ENCODE data around the gene GPR26. TPM values are rescaled to one million over a fixed set of nuclear protein-coding genes. Genes with fewer than 3 reads are reported as not detected.

Gene GPR26
- total RNA-seq, 2 experiments from 2014 or later: not detected

DNA sequence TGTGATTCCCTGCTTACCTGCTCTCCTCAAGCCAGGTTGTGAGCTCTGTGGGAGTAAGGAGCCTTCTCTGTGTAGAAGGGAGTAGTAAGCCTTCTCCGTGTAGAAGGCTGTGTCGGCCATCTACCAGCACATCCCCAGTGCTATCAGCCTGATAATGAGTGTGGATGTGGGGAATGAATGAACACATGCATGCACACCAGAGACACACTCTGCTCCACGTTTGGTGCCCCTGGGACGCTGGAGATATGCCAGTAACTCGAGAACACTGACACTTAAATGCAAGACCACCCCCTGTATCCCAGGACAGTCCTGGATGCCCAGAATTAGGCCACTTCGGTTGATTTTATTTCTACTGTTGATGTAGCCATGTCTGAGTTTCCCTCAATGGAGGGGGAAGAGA, 21.1 kb upstream of the GPR26 start:
- TF ChIP-seq, protein P1, sequence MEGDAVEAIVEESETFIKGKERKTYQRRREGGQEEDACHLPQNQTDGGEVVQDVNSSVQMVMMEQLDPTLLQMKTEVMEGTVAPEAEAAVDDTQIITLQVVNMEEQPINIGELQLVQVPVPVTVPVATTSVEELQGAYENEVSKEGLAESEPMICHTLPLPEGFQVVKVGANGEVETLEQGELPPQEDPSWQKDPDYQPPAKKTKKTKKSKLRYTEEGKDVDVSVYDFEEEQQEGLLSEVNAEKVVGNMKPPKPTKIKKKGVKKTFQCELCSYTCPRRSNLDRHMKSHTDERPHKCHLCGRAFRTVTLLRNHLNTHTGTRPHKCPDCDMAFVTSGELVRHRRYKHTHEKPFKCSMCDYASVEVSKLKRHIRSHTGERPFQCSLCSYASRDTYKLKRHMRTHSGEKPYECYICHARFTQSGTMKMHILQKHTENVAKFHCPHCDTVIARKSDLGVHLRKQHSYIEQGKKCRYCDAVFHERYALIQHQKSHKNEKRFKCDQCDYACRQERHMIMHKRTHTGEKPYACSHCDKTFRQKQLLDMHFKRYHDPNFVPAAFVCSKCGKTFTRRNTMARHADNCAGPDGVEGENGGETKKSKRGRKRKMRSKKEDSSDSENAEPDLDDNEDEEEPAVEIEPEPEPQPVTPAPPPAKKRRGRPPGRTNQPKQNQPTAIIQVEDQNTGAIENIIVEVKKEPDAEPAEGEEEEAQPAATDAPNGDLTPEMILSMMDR (conservative IDR thresholded peaks at IDR 0.05; ENCODE audit: low read length): no peak
- TF ChIP-seq EZH2phosphoT487 (IDR thresholded peaks at IDR 0.05; ENCODE audit: borderline replicate concordance, low read depth, low read length): no peak
- intact Hi-C loops (cut with micrococcal nuclease; ENCODE audit: unreplicated experiment): no loop called here

DNA sequence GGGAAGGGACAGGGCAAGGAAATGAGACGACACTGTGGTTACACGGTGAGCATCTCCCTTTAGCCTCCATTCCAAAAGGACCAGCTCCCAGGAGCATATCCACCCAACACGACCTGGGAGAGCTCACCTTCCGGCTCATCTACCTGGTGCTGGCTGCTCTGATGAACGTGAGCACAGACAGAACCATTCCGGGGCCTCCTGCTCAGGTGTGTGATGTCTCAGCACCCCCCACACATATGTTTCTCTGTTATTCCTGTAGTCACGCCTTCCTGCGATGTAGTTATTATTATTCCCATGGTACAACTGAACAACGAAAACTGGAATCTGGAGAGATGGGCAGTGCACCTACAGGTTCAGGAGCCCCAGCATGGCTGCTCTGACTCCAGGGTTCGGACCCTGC, 20.5 kb upstream of the GPR26 start:
- intact Hi-C loops (cut with micrococcal nuclease; ENCODE audit: unreplicated experiment): no loop called here
- no peak overlapping the region for H3K27ac ChIP-seq (ENCODE audit: low read depth, low read length, poor library complexity, severe bottlenecking)
- no peak overlapping the region for H2AFZ ChIP-seq (ENCODE audit: low read length)
- H4K20me1 ChIP-seq (ENCODE audit: insufficient read depth, low read length): no peaks in the 10 kb centered on the region
- no peak for TF ChIP-seq EZH2phosphoT487 (IDR thresholded peaks at IDR 0.05; ENCODE audit: borderline replicate concordance, low read depth, low read length)
- TF ChIP-seq, protein P1 (conservative IDR thresholded peaks at IDR 0.05; ENCODE audit: low read length): no peak
- H3K4me3 ChIP-seq (ENCODE audit: low read depth, low read length, poor library complexity, severe bottlenecking): no peak overlapping the region
- ChIA-PET CTCF (ENCODE audit: unreplicated experiment) (no interaction called here), POLR2A (no interaction called here)
- H3K36me3 ChIP-seq (ENCODE audit: insufficient read depth, low read length): no peaks in the 10 kb centered on the region
- no peaks in the 10 kb centered on the region for H3K79me2 ChIP-seq (ENCODE audit: insufficient read depth, low read depth, low read length)
- no peak overlapping the region for H3K4me2 ChIP-seq (ENCODE audit: low read length)
- no peaks in the 10 kb centered on the region for H3K4me1 ChIP-seq (ENCODE audit: insufficient read depth, low read length, poor library complexity, severe bottlenecking)
- no peaks in the 10 kb centered on the region for H3K9me2 ChIP-seq (ENCODE audit: insufficient read depth, low read length)
- no peaks in the 10 kb centered on the region for H3K9me3 ChIP-seq (ENCODE audit: low read length)
- DNase-seq (ENCODE audit: low spot score): no peak
- BruUV-seq (replicated peaks): no TSS peak

More for the DNA sequence above, 21.1 kb upstream of the GPR26 start:
- Histone ChIP-seq H3K27ac (ENCODE audit: low read depth, low read length, poor library complexity, severe bottlenecking) (no peak overlapping the region), H3K36me3 (ENCODE audit: insufficient read depth, low read length) (no peaks in the 10 kb centered on the region), H3K9me3 (ENCODE audit: low read length) (no peaks in the 10 kb centered on the region), H2AFZ (ENCODE audit: low read length) (no peak overlapping the region), H3K4me2 (ENCODE audit: low read length) (no peak overlapping the region), H4K20me1 (ENCODE audit: insufficient read depth, low read length) (no peaks in the 10 kb centered on the region), H3K79me2 (ENCODE audit: insufficient read depth, low read depth, low read length) (no peaks in the 10 kb centered on the region), H3K4me3 (ENCODE audit: low read depth, low read length, poor library complexity, severe bottlenecking) (no peak overlapping the region), H3K4me1 (ENCODE audit: insufficient read depth, low read length, poor library complexity, severe bottlenecking) (no peaks in the 10 kb centered on the region), H3K9me2 (ENCODE audit: insufficient read depth, low read length) (no peaks in the 10 kb centered on the region)
- ChIA-PET POLR2A (no interaction called here), CTCF (ENCODE audit: unreplicated experiment) (no interaction called here)
- DNase-seq (ENCODE audit: low spot score): no peak
- no TSS peak for BruUV-seq (replicated peaks)

DNA sequence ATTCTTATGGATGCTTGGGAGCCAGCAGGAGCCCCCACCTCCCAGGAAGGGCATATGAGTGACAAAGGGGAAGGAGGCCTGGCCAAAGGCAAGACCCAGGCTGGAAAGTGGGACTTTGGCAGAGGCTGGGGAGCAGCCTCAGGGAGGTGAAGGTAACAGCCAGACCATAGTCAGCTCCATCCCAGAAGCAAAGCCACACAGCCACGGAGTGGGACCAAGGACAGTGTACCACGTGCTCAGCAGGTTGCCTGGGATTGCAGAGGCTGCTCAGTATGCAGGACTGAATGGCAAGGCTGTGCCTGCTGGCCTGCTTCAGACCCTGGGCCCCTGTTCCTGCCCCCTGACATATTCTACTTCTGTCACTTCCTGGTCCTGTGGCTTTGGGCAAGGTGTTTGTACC, 17.6 kb upstream of the GPR26 start:
- no peak for TF ChIP-seq EZH2phosphoT487 (IDR thresholded peaks at IDR 0.05; ENCODE audit: borderline replicate concordance, low read depth, low read length)
- TF ChIP-seq, protein P1 (conservative IDR thresholded peaks at IDR 0.05; ENCODE audit: low read length): no peak
- Histone ChIP-seq H3K27ac (ENCODE audit: low read depth, low read length, poor library complexity, severe bottlenecking) (no peak overlapping the region), H4K20me1 (ENCODE audit: insufficient read depth, low read length) (no peaks in the 10 kb centered on the region), H3K79me2 (ENCODE audit: insufficient read depth, low read depth, low read length) (no peaks in the 10 kb centered on the region), H3K4me1 (ENCODE audit: insufficient read depth, low read length, poor library complexity, severe bottlenecking) (no peaks in the 10 kb centered on the region), H3K4me3 (ENCODE audit: low read depth, low read length, poor library complexity, severe bottlenecking) (no peak overlapping the region), H2AFZ (ENCODE audit: low read length) (no peak overlapping the region), H3K36me3 (ENCODE audit: insufficient read depth, low read length) (no peaks in the 10 kb centered on the region), H3K9me2 (ENCODE audit: insufficient read depth, low read length) (no peaks in the 10 kb centered on the region), H3K9me3 (ENCODE audit: low read length) (no peaks in the 10 kb centered on the region), H3K4me2 (ENCODE audit: low read length) (no peak overlapping the region)
- intact Hi-C loops (cut with micrococcal nuclease; ENCODE audit: unreplicated experiment): no loop called here
- CTCF ChIA-PET (ENCODE audit: unreplicated experiment): no interaction called here
- no TSS peak for BruUV-seq (replicated peaks)
- no peak for DNase-seq (ENCODE audit: low spot score)
- POLR2A ChIA-PET: no interaction called here

Data from OCI-LY7 (cell line).